ACC112 (cell line): ENCODE data around the gene NLRP13.

Source experiments
- H2AFZ ChIP-seq: fragments of 200-600 bp; sonication (generic); one replicate; pipeline ENCODE4 v1.6.0; 2017; ENCODE audit warnings: antibody characterized with exemption, low read length; ENCODE audit not compliant: unreplicated experiment
- H3K27ac ChIP-seq: fragments of 200-600 bp; sonication (generic); 2 replicates; pipeline ENCODE4 v1.5.1; 2014; ENCODE audit warnings: low read depth, mild to moderate bottlenecking, antibody characterized with exemption, low read length, moderate library complexity
- H3K27me3 ChIP-seq: fragments of 200-600 bp; sonication (generic); 2 replicates; pipeline ENCODE4 v1.6.1; 2014; ENCODE audit warnings: mild to moderate bottlenecking, antibody characterized with exemption, low read length, moderate library complexity, mixed read lengths; ENCODE audit not compliant: insufficient read depth
- H3K36me3 ChIP-seq: fragments of 200-600 bp; sonication (generic); 2 replicates; pipeline ENCODE4 v1.6.1; 2016; ENCODE audit warnings: mild to moderate bottlenecking, antibody characterized with exemption, low read length, moderate library complexity, mixed read lengths; ENCODE audit not compliant: insufficient read depth
- H3K4me1 ChIP-seq: fragments of 200-600 bp; sonication (generic); one replicate; pipeline ENCODE4 v1.6.1; 2016; ENCODE audit warnings: low read length, mixed read lengths; ENCODE audit not compliant: insufficient read depth, unreplicated experiment, control insufficient read depth
- H3K4me3 ChIP-seq: fragments of 200-600 bp; sonication (generic); 2 replicates; pipeline ENCODE4 v1.5.1; 2014; ENCODE audit warnings: mild to moderate bottlenecking, low read depth, low read length
- H3K79me2 ChIP-seq: fragments of 200-600 bp; sonication (generic); one replicate; pipeline ENCODE4 v1.6.0; 2016; ENCODE audit warnings: low read length; ENCODE audit not compliant: control insufficient read depth, unreplicated experiment, insufficient read depth

Gene NLRP13

GRCh38 chr19:55901369-55902079 lies 30.6 kb downstream of the NLRP13 start:
- no peak overlapping the region for H3K4me3 ChIP-seq
- H3K79me2 ChIP-seq, result no peaks in the 10 kb centered on the region
- H3K36me3 ChIP-seq, result no peaks in the 10 kb centered on the region
- no peak overlapping the region for H2AFZ ChIP-seq
- H3K4me1 ChIP-seq, result no peaks in the 10 kb centered on the region
- no peak overlapping the region for H3K27ac ChIP-seq
- no peaks in the 10 kb centered on the region for H3K27me3 ChIP-seq

- Histone ChIP-seq H2AFZ (no peak overlapping the region), H3K27ac (no peak overlapping the region), H3K36me3 (no peaks in the 10 kb centered on the region), H3K4me1 (no peaks in the 10 kb centered on the region), H3K4me3 (no peak overlapping the region), H3K79me2 (no peaks in the 10 kb centered on the region), H3K27me3 (no peaks in the 10 kb centered on the region)
These were observed 33.2 kb downstream of the NLRP13 start for GRCh38 chr19:55898911-55899310.

GRCh38 chr19:55882626-55883025 lies 49.5 kb downstream of the NLRP13 start:
- Histone ChIP-seq H3K36me3 (no peaks in the 10 kb centered on the region), H3K27ac (no peak overlapping the region), H3K4me1 (no peaks in the 10 kb centered on the region), H3K79me2 (no peaks in the 10 kb centered on the region), H3K4me3 (no peak overlapping the region), H2AFZ (no peak overlapping the region), H3K27me3 (no peaks in the 10 kb centered on the region)

DNA sequence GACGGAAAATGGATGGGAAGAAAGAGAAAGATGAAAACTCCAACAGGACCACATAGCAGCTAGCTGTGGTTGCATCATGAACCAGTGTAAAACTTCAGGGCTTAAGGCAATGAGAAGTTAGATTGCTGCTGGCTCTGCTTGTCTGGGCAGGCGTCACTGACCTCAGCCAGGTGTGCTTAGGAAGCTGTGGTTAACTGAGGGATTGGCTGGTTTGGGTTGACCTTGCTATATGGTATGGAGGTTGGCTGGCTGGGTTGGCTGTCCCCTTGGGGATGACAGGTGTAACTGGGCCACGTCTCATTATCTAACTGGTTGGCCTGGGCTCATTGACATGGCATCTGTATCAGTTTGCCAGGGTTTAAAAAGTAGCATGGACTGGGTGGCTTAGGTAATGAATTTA lies 54.9 kb downstream of the NLRP13 start:
- no peaks in the 10 kb centered on the region for H3K27me3 ChIP-seq
- no peaks in the 10 kb centered on the region for H3K4me1 ChIP-seq
- no peak overlapping the region for H3K27ac ChIP-seq
- H2AFZ ChIP-seq, result no peak overlapping the region
- H3K36me3 ChIP-seq, result no peaks in the 10 kb centered on the region
- no peak overlapping the region for H3K4me3 ChIP-seq
- no peaks in the 10 kb centered on the region for H3K79me2 ChIP-seq

GRCh38 chr19:55870736-55871135 lies 61.4 kb downstream of the NLRP13 start:
- H3K27me3 ChIP-seq, result no peaks in the 10 kb centered on the region
- no peak overlapping the region for H2AFZ ChIP-seq

DNA sequence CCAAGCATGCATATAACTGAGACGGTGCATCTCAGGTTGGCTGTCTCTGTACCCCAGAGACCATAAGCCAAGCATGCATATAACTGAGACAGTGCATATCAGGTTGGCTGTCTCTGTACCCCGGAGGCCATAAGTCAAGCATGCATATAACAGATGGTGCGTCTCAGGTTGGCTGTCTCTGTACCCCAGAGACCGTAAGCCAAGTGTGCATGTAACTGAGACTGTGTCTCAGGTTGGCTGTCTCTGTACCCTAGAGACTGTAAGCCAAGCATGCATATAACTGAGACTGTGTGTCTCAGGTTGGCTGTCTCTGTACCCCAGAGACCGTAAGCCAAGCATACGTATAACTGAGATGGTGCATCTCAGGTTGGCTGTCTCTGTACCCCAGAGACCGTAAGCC lies 65.0 kb downstream of the NLRP13 start:
- H3K36me3 ChIP-seq, result no peaks in the 10 kb centered on the region
- no peak overlapping the region for H3K4me3 ChIP-seq
- H2AFZ ChIP-seq, result no peak overlapping the region
- no peaks in the 10 kb centered on the region for H3K79me2 ChIP-seq
- no peak overlapping the region for H3K27ac ChIP-seq
- H3K27me3 ChIP-seq, result no peaks in the 10 kb centered on the region
- no peaks in the 10 kb centered on the region for H3K4me1 ChIP-seq

More at GRCh38 chr19:55870736-55871135, 61.4 kb downstream of the NLRP13 start:
- Histone ChIP-seq H3K27ac (no peak overlapping the region), H3K36me3 (no peaks in the 10 kb centered on the region), H3K79me2 (no peaks in the 10 kb centered on the region), H3K4me1 (no peaks in the 10 kb centered on the region), H3K4me3 (no peak overlapping the region)

DNA sequence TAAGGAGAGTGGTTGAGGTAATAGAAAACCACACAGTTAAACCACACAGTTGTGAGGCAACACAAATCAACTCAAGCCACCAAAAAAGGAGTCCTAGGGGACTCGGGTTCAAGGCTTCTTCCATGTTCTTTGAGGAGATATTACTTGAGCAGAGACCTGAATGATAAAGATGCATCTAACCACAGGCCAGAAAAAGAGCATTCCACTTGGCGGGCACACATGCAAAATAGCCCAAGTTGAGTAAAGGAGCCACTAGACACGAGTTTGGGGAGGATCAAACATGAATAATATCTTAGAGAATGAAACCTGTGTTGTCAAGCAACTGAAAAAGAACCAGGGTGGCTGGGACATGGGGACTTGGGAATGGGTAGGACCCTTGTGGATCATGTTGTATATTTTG lies 65.6 kb downstream of the NLRP13 start:
- H3K4me1 ChIP-seq, result no peaks in the 10 kb centered on the region
- H3K36me3 ChIP-seq, result no peaks in the 10 kb centered on the region
- H3K79me2 ChIP-seq, result no peaks in the 10 kb centered on the region
- no peaks in the 10 kb centered on the region for H3K27me3 ChIP-seq
- H2AFZ ChIP-seq, result no peak overlapping the region
- no peak overlapping the region for H3K4me3 ChIP-seq
- no peak overlapping the region for H3K27ac ChIP-seq

GRCh38 chr19:55858969-55859368 lies 73.2 kb downstream of the NLRP13 start:
- Histone ChIP-seq H3K36me3 (no peaks in the 10 kb centered on the region), H3K27ac (no peak overlapping the region), H3K4me1 (no peaks in the 10 kb centered on the region), H2AFZ (no peak overlapping the region), H3K4me3 (no peak overlapping the region), H3K79me2 (no peaks in the 10 kb centered on the region), H3K27me3 (no peaks in the 10 kb centered on the region)

DNA sequence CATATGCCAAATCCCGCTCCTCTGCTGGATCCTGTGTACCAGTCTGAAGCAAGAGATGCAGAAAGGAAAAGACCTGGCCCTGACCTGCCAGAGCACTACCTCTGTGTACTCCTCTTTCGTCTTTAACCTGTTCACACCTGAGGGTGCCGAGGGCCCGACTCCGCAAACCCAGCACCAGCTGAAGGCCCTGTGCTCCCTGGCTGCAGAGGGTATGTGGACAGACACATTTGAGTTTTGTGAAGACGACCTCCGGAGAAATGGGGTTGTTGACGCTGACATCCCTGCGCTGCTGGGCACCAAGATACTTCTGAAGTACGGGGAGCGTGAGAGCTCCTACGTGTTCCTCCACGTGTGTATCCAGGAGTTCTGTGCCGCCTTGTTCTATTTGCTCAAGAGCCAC lies 73.7 kb downstream of the NLRP13 start:
- H2AFZ ChIP-seq, result no peak overlapping the region
- H3K36me3 ChIP-seq, result no peaks in the 10 kb centered on the region
- no peak overlapping the region for H3K4me3 ChIP-seq
- no peak overlapping the region for H3K27ac ChIP-seq
- no peaks in the 10 kb centered on the region for H3K27me3 ChIP-seq
- H3K79me2 ChIP-seq, result no peaks in the 10 kb centered on the region
- no peaks in the 10 kb centered on the region for H3K4me1 ChIP-seq

DNA sequence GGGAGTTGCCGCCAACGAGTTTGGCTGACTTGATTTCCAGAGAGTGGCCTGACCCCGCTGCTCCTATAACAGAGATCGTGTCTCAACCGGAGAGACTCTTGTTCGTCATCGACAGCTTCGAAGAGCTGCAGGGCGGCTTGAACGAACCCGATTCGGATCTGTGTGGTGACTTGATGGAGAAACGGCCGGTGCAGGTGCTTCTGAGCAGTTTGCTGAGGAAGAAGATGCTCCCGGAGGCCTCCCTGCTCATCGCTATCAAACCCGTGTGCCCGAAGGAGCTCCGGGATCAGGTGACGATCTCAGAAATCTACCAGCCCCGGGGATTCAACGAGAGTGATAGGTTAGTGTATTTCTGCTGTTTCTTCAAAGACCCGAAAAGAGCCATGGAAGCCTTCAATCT lies 74.2 kb downstream of the NLRP13 start:
- no peak overlapping the region for H2AFZ ChIP-seq
- H3K36me3 ChIP-seq, result no peaks in the 10 kb centered on the region
- no peaks in the 10 kb centered on the region for H3K27me3 ChIP-seq

GRCh38 chr19:55857149-55857548 lies 75.0 kb downstream of the NLRP13 start:
- H2AFZ ChIP-seq, result no peak overlapping the region
- H3K27me3 ChIP-seq, result no peaks in the 10 kb centered on the region
- H3K36me3 ChIP-seq, result no peaks in the 10 kb centered on the region
- H3K27ac ChIP-seq, result no peak overlapping the region
- H3K4me1 ChIP-seq, result no peaks in the 10 kb centered on the region
- H3K79me2 ChIP-seq, result no peaks in the 10 kb centered on the region
- no peak overlapping the region for H3K4me3 ChIP-seq

More for the DNA sequence above, 74.2 kb downstream of the NLRP13 start:
- Histone ChIP-seq H3K4me1 (no peaks in the 10 kb centered on the region), H3K79me2 (no peaks in the 10 kb centered on the region), H3K27ac (no peak overlapping the region), H3K4me3 (no peak overlapping the region)
